Neural cell (in vitro differentiated cells): Measurements from ENCODE around the gene LDB2. TPM values are rescaled to one million over a fixed set of nuclear protein-coding genes. Genes with fewer than 3 reads are reported as not detected.

ENCODE experiments used
- H2AFZ ChIP-seq: fragments of 200-600, 300-800 bp; sonication (generic), shearing (Covaris generic); 2 replicates; pipeline ENCODE4 v1.6.0; 2014; ENCODE audit warnings: low read depth, mild to moderate bottlenecking, antibody characterized with exemption, low read length, moderate library complexity
- H3F3A ChIP-seq: fragments of 200-600 bp; shearing (Covaris generic); 2 replicates; pipeline ENCODE4 v1.6.1; 2016; ENCODE audit warnings: mild to moderate bottlenecking, moderate library complexity, mixed read lengths, antibody characterized with exemption, low read length; ENCODE audit not compliant: insufficient read depth, poor library complexity, severe bottlenecking
- H3K27ac ChIP-seq: fragments of 200-600, 300-800 bp; sonication (generic), shearing (Covaris generic); 2 replicates; pipeline ENCODE4 v1.5.1; 2014; ENCODE audit warnings: mild to moderate bottlenecking, low read length, moderate library complexity
- H3K27me3 ChIP-seq: fragments of 300-800, 200-600 bp; sonication (generic), shearing (Covaris generic); 2 replicates; pipeline ENCODE4 v1.6.0; 2014; ENCODE audit warnings: mild to moderate bottlenecking, low read depth, low read length, moderate library complexity; ENCODE audit not compliant: insufficient read depth
- H3K36me3 ChIP-seq: fragments of 300-800, 200-600 bp; sonication (generic), shearing (Covaris generic); 2 replicates; pipeline ENCODE4 v1.5.1; 2014; ENCODE audit warnings: mild to moderate bottlenecking, antibody characterized with exemption, low read length, moderate library complexity; ENCODE audit not compliant: insufficient read depth
- H3K4me2 ChIP-seq: fragments of 300-800, 200-600 bp; sonication (generic), shearing (Covaris generic); 2 replicates; pipeline ENCODE4 v1.6.0; 2014; ENCODE audit warnings: mild to moderate bottlenecking, low read length
- H3K4me3 ChIP-seq: fragments of 300-800, 200-600 bp; sonication (generic), shearing (Covaris generic); 2 replicates; pipeline ENCODE4 v1.5.1; 2014; ENCODE audit warnings: mild to moderate bottlenecking, low read length, moderate library complexity
- H3K79me2 ChIP-seq: fragments of 200-600 bp; shearing (Covaris generic); replicated peaks from 2 replicates; pipeline ENCODE4 v1.6.0; 2014; ENCODE audit warnings: mild to moderate bottlenecking, low read length, moderate library complexity; ENCODE audit not compliant: insufficient read depth
- H3K9ac ChIP-seq: fragments of 300-800, 200-600 bp; sonication (generic), shearing (Covaris generic); 2 replicates; pipeline ENCODE4 v1.6.1; 2016; ENCODE audit warnings: mild to moderate bottlenecking, low read length, mixed read lengths
- H3K9me2 ChIP-seq: fragments of 200-600 bp; shearing (Covaris generic); 2 replicates; pipeline ENCODE4 v1.6.1; 2016; ENCODE audit warnings: mild to moderate bottlenecking, low read length, mixed read lengths; ENCODE audit not compliant: insufficient read depth
- H3K9me3 ChIP-seq: fragments of 200-600, 300-800 bp; sonication (generic), shearing (Covaris generic); 2 replicates; pipeline ENCODE4 v1.6.1; 2016; ENCODE audit warnings: mild to moderate bottlenecking, mixed run types, low read length, moderate library complexity, mixed read lengths
- H4K20me1 ChIP-seq: fragments of 200-600 bp; shearing (Covaris generic); 2 replicates; pipeline ENCODE4 v1.6.1; 2016; ENCODE audit warnings: mild to moderate bottlenecking, mixed run types; ENCODE audit not compliant: insufficient read depth
- EP300 ChIP-seq: fragments of 450-650 bp; conservative IDR thresholded peaks from 2 replicates; pipeline ENCODE4 v1.6.1; 2014; ENCODE audit warnings: antibody characterized with exemption, mild to moderate bottlenecking, moderate library complexity; ENCODE audit not compliant: poor library complexity, severe bottlenecking
- EZH2 ChIP-seq: fragments of 200-600, 300-800 bp; shearing (Covaris generic), sonication (generic); IDR thresholded peaks from 2 replicates; pipeline ENCODE4 v1.6.1; 2014; ENCODE audit warnings: antibody characterized with exemption, low read length, borderline replicate concordance, mild to moderate bottlenecking; ENCODE audit not compliant: insufficient read depth, poor library complexity, severe bottlenecking
- MXI1 ChIP-seq: fragments of 450-650 bp; conservative IDR thresholded peaks from 2 replicates; pipeline ENCODE4 v1.6.1; 2014; ENCODE audit warnings: antibody characterized with exemption, mild to moderate bottlenecking; ENCODE audit not compliant: poor library complexity, severe bottlenecking
- POLR2AphosphoS5 ChIP-seq: IDR thresholded peaks from 2 replicates; pipeline ENCODE4 v1.6.1; 2012
- RAD21 ChIP-seq: fragments of 450-650 bp; conservative IDR thresholded peaks from 2 replicates; pipeline ENCODE4 v1.6.1; 2014; ENCODE audit warnings: antibody characterized with exemption, mild to moderate bottlenecking, moderate library complexity
- SMC3 ChIP-seq: fragments of 450-650 bp; conservative IDR thresholded peaks from 2 replicates; pipeline ENCODE4 v1.6.1; 2014; ENCODE audit warnings: antibody characterized with exemption, mild to moderate bottlenecking, moderate library complexity; ENCODE audit not compliant: poor library complexity
- TAF1 ChIP-seq: IDR thresholded peaks from 2 replicates; pipeline ENCODE4 v1.6.1; 2012; ENCODE audit warnings: low read depth
- polyA plus RNA-seq: library from polyadenylated mRNA; depleted of rRNA; stranded (reverse); fragments of >200 nt; gene quantifications from 2 replicates; pipeline ENCODE4 v1.2.3, GENCODE V29; 2014
- TF ChIP-seq, protein P1 (sequence below): fragments of 450-650 bp; IDR thresholded peaks from 2 replicates; pipeline ENCODE4 v1.5.1; 2014; ENCODE audit warnings: antibody characterized with exemption, mild to moderate bottlenecking, moderate library complexity; ENCODE audit not compliant: poor library complexity, severe bottlenecking
- TF ChIP-seq, protein P2 (sequence below): IDR thresholded peaks from 2 replicates; pipeline ENCODE4 v1.6.1; 2012; ENCODE audit warnings: borderline replicate concordance

Gene LDB2
- polyA plus RNA-seq, 1 donor from 2014 or later: 58.9 TPM

DNA sequence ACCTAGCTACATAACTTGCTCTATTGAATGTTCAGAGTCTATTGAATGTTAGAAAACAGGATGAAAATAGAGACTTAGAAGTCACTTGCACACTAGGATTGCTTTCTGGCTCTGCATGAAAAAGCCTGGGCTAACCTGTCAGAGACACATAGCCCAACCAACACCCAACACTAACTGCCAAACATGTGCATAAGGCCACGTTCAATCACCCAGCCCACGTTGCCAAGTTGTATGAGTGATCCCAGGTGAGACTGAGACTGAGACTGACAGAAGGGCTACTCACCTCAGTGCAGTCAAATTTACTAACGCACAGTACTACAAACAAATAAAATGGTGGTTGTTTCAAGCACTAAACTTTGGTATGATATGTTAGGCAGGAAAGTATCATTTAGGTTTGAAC lies 61.0 kb downstream of the LDB2 start:
- Histone ChIP-seq H3K4me2 (no peak overlapping the region), H4K20me1 (no peaks in the 10 kb centered on the region), H3K9ac (no peak overlapping the region), H2AFZ (no peak overlapping the region), H3F3A (no peaks in the 10 kb centered on the region), H3K27ac (no peak overlapping the region), H3K9me3 (no peaks in the 10 kb centered on the region), H3K36me3 (no peaks in the 10 kb centered on the region), H3K4me3 (no peak overlapping the region), H3K79me2 (no peaks in the 10 kb centered on the region), H3K9me2 (no peaks in the 10 kb centered on the region), H3K27me3 (no peaks in the 10 kb centered on the region)
- TF ChIP-seq POLR2AphosphoS5 (no peak), EZH2 (no peak), MXI1 (no peak), EP300 (no peak), TAF1 (no peak), RAD21 (no peak), SMC3 (no peak)
- TF ChIP-seq, protein P1, sequence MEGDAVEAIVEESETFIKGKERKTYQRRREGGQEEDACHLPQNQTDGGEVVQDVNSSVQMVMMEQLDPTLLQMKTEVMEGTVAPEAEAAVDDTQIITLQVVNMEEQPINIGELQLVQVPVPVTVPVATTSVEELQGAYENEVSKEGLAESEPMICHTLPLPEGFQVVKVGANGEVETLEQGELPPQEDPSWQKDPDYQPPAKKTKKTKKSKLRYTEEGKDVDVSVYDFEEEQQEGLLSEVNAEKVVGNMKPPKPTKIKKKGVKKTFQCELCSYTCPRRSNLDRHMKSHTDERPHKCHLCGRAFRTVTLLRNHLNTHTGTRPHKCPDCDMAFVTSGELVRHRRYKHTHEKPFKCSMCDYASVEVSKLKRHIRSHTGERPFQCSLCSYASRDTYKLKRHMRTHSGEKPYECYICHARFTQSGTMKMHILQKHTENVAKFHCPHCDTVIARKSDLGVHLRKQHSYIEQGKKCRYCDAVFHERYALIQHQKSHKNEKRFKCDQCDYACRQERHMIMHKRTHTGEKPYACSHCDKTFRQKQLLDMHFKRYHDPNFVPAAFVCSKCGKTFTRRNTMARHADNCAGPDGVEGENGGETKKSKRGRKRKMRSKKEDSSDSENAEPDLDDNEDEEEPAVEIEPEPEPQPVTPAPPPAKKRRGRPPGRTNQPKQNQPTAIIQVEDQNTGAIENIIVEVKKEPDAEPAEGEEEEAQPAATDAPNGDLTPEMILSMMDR: no peak
- TF ChIP-seq, protein P2, sequence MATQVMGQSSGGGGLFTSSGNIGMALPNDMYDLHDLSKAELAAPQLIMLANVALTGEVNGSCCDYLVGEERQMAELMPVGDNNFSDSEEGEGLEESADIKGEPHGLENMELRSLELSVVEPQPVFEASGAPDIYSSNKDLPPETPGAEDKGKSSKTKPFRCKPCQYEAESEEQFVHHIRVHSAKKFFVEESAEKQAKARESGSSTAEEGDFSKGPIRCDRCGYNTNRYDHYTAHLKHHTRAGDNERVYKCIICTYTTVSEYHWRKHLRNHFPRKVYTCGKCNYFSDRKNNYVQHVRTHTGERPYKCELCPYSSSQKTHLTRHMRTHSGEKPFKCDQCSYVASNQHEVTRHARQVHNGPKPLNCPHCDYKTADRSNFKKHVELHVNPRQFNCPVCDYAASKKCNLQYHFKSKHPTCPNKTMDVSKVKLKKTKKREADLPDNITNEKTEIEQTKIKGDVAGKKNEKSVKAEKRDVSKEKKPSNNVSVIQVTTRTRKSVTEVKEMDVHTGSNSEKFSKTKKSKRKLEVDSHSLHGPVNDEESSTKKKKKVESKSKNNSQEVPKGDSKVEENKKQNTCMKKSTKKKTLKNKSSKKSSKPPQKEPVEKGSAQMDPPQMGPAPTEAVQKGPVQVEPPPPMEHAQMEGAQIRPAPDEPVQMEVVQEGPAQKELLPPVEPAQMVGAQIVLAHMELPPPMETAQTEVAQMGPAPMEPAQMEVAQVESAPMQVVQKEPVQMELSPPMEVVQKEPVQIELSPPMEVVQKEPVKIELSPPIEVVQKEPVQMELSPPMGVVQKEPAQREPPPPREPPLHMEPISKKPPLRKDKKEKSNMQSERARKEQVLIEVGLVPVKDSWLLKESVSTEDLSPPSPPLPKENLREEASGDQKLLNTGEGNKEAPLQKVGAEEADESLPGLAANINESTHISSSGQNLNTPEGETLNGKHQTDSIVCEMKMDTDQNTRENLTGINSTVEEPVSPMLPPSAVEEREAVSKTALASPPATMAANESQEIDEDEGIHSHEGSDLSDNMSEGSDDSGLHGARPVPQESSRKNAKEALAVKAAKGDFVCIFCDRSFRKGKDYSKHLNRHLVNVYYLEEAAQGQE: no peak

DNA sequence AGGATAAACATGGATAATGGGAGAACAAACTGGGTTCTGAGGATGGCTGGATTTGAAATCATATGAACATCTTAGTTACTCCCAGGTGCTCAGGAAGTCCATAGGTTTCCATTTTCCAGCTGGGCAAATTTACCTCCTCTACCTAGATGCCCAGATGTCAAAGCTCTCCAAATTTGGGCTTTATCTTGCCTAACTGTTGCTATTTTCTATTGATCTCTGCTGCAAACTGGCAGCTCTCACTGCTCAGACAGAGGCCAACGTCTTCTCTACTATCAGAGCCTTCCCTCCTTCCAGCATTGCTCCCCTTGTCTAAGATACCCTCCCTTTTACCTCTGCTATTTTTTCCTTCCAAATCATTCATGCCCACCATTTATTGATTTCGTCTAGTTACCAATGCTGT lies 62.1 kb downstream of the LDB2 start:
- H4K20me1 ChIP-seq: no peaks in the 10 kb centered on the region
- H2AFZ ChIP-seq: no peak overlapping the region
- H3K9me3 ChIP-seq: no peaks in the 10 kb centered on the region
- no peak overlapping the region for H3K27ac ChIP-seq
- H3K4me3 ChIP-seq: no peak overlapping the region
- H3K79me2 ChIP-seq: no peaks in the 10 kb centered on the region
- no peaks in the 10 kb centered on the region for H3K9me2 ChIP-seq
- no peaks in the 10 kb centered on the region for H3K36me3 ChIP-seq
- H3K27me3 ChIP-seq: no peaks in the 10 kb centered on the region
- H3K4me2 ChIP-seq: no peak overlapping the region
- H3K9ac ChIP-seq: no peak overlapping the region
- H3F3A ChIP-seq: no peaks in the 10 kb centered on the region
- TF ChIP-seq EZH2: no peak
- no peak for TF ChIP-seq MXI1
- no peak for TF ChIP-seq SMC3
